Measurements from ENCODE around the gene NACC2.

NACC2 gene

DNA sequence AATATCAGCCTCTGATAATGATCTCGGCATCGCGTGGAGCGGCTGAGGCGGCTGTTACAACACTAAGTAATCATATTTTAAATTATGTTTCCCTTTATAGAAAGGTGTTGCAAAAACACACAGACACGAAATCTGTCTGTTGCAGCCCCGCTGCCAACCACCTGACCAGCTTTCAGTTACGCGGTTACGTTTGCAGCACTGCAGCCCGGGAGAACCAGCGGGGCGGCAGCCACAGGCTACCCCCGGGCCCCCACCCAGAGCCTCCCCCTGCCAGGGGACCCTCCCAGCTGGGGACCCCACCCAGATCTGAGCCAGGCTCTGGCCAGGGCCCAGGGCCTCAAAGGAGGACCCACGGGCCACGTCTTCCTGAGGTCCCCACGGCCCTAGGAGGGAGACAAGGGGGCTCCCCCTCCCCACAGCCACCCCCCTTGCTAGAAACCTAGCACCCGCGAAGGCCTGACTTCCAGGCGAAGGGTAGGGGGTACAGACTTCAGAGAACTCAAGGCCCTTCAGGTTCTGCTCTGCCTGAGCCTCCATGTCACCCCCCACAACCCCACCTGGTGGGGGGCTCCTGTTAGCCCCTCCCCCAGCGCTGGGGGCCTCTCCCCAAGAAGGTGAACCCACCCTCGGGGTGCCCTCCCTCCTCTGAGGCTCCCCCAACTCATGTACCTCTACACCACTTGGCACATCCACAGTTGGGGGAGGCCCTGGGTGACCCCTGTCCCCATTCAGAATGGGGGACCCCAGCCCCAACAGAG, 6.0 kb downstream of the NACC2 start:
- in situ Hi-C loops (cut with MboI; ENCODE audit: low sequenced_read_pairs, unreplicated experiment), result no loop called here
- DNase-seq (ENCODE audit: low spot score), result no peak
- no peak for TF ChIP-seq CTCF (IDR thresholded peaks at IDR 0.05; ENCODE audit: borderline replicate concordance, control extremely low read depth, extremely low read depth, insufficient read depth, missing control alignments)

DNA sequence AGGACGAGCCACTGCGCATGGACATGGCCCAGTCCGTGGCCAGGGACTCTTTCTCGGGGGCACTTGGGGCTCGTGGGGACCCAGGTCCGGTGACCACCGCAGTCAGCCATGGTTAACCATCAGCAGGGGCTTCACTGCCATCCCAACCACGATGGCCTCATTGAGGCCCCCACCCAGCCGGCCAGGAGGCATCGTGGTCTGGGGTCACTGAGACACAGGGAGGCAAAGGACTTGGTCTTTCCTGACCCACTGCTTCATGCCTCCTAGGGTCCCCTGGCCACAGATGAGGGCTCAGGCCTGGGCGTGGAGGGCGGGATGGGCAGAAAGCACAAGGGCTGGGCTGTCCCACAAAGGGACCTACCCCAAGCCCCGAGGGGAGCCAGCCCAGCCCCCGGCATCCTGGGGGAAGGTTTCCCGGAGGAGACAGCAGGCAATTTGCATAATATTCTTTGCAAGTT, 6.6 kb downstream of the NACC2 start:
- TF ChIP-seq CTCF (IDR thresholded peaks at IDR 0.05; ENCODE audit: borderline replicate concordance, control extremely low read depth, extremely low read depth, insufficient read depth, missing control alignments), result no peak
- in situ Hi-C loops (cut with MboI; ENCODE audit: low sequenced_read_pairs, unreplicated experiment), result no loop called here
- DNase-seq (ENCODE audit: low spot score), result no peak

GRCh38 chr9:136087741-136088480, 7.2 kb downstream of the NACC2 start:
- DNase-seq (ENCODE audit: low spot score), result no peak
- no peak for TF ChIP-seq CTCF (IDR thresholded peaks at IDR 0.05; ENCODE audit: borderline replicate concordance, control extremely low read depth, extremely low read depth, insufficient read depth, missing control alignments)
- in situ Hi-C loops (cut with MboI; ENCODE audit: low sequenced_read_pairs, unreplicated experiment), result no loop called here

DNA sequence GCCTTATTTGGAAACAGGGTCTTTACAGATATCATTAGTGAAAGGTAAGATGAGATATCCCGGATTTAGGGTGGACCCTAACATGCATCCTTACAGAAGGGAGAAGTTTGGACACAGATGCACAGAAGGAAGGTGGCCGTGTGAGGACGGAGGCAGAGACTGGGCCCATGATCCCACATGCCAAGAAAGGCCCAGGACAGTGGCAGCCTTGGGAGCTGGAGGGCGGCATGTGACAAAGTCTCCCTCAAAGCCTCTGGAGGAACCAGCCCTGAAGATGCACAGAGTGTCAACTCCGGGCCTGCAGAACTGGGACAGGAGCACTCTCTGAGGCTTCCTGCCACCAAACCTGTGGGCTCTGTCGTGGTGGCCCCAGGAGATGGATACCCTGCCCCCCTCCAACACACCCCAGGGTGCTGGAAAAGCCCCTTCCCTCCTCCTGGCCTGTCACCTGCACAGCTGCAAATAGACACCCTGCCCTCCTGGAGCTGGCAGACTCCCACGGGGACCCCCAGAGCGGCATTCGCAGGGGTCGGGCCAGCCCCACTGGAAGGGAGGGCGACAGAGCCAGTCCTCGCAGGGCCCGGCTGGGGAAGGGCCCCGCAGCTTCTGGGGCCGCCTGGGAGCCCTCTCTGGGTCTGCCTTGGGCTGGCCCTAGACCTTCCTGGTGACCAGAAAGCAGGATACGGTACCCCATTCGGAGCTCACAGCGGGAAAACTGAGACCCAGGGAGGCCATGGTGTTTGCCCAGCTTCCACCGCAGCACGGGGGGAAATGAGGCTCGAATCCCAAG, 7.9 kb downstream of the NACC2 start:
- TF ChIP-seq CTCF (IDR thresholded peaks at IDR 0.05; ENCODE audit: borderline replicate concordance, control extremely low read depth, extremely low read depth, insufficient read depth, missing control alignments), result no peak
- in situ Hi-C loops (cut with MboI; ENCODE audit: low sequenced_read_pairs, unreplicated experiment), result no loop called here
- no peak for DNase-seq (ENCODE audit: low spot score)

DNA sequence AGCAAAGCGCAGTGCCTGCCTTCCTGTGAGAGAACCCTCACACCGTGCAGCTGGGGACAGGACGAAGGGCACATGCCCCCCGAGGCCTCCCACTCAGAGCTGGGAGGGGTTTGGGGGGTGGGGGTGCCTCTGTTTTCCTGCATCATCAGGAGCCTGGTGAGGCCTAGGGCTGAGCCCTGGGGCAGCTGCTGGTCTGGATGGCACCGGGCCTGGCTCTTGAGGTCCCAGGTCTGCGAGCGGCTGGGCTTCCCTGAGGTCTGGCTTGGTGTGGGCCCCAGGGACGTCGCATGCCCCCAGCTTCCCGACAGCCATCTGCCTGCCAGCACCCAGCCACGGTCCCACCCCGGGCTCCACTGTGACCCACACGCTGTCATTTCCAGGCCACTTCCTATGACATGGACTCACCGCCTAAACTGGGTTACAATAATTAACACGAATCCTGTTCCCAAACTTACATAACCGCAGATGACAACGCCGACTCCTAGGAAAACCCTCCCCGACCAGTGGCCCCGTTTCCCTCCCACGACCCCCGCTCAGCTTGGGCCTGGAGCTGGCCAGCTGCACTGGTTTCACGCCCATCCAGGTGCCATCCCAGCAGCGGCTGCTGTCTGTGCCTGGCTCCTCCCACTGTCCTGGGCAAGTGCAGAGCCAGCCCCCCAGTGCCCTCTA, 8.7 kb downstream of the NACC2 start:
- no peak for DNase-seq (ENCODE audit: low spot score)
- in situ Hi-C loops (cut with MboI; ENCODE audit: low sequenced_read_pairs, unreplicated experiment), result no loop called here
- no peak for TF ChIP-seq CTCF (IDR thresholded peaks at IDR 0.05; ENCODE audit: borderline replicate concordance, control extremely low read depth, extremely low read depth, insufficient read depth, missing control alignments)

DNA sequence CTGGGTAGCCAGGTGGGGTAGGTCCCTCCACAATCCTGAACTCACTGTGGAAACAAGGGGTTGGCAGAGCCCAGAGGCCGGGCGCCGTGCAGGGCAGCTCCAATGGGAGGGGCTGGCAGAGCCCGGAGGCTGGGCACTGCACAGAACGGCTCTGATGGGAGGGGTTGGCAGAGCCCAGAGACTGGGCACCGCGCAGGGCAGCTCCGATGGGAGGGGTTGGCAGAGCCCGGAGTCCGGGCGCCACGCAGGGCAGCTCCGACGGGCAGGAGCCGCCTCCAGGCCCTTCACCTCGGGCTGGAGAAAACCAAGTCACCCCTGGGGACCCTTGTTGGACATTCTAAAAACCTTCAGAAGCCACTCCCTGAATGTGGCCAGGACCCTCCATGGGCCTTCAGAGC, 9.3 kb downstream of the NACC2 start:
- in situ Hi-C loops (cut with MboI; ENCODE audit: low sequenced_read_pairs, unreplicated experiment), result no loop called here
- TF ChIP-seq CTCF (IDR thresholded peaks at IDR 0.05; ENCODE audit: borderline replicate concordance, control extremely low read depth, extremely low read depth, insufficient read depth, missing control alignments), result no peak
- no peak for DNase-seq (ENCODE audit: low spot score)
